Left ventricle myocardium superior (tissue), 1 donor: ENCODE data around the gene BTBD19. TPM values are rescaled to one million over a fixed set of nuclear protein-coding genes. Genes with fewer than 3 reads are reported as not detected.
"Not testable (repeated sequence)": the region's sequence is repeated elsewhere in the genome, so short reads cannot be mapped to it uniquely, and the experiment has no call there.

Experiments
- ATAC-seq: fragments of 200-7000 bp; cut with Tn5 transposase; one replicate; pipeline ENCODE4 v1.9.1; 2020; ENCODE audit warnings: mild to moderate bottlenecking, moderate library complexity
- DNase-seq: peaks from one replicate; pipeline ENCODE4 v3.0.0-alpha.2; 2020
- intact Hi-C: fragments of 100-400 bp; cut with micrococcal nuclease; formaldehyde crosslinking; loops from one replicate; pipeline ENCODE4 v1.11.0; 2022
- total RNA-seq: library from RNA; stranded (reverse); fragmentation: NEBNext Ultra II Directional; extraction: Animal tissue kit (Norgen Biotek cat#: 25700); gene quantifications from one replicate; pipeline ENCODE4 v1.2.1, GENCODE V29; 2021
- donor health status: DM: no; HTN: yes; CAD: no; lungs with severe emphysema.

BTBD19 gene
- total RNA-seq, 1 donor from 2014 or later: 2.5 TPM

DNA sequence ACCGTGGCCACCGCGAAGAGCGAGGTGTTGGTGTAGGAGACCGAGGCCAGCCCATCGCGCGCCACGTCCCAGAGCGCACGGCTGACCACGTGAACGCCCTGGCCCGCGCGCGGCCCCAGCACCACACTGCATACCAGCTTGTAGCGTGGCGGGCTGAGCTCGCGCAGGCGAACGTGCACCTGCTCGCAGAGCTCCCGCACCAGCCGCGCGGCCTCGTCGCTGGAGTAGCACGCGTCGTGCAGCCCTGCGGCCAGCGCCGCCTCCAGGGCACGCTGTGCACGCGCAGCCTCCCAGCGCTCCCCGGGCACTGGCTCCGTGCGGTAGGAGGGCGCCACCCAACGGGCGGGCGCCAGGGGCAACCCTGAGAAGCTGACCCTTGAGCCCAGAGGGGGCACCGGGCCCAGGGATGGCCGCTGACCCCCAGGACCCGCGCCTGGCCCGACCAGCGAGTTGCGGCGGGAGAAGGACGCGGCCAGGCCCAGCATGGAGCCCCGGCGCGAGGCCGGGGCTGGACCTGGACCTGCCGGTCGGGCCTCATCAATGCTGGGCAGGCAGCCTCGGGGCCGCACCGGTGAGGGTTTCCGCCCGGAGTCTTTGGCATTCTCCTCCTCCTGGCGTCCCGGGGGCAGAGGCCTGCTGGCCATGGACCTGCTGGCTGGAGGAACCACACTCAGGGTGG is 2.2 kb upstream of the BTBD19 start:
- ATAC-seq (no peak), DNase-seq (peak; percentile 49)
- intact Hi-C loops: no loop called here

- DNase-seq (peak; percentile 28), ATAC-seq (no peak)
- intact Hi-C loops: no loop called here
Measured at GRCh38 chr1:44806704-44807363, 1.5 kb upstream of the BTBD19 start, which contains the start of gene DYNLT4. Gene DYNLT4 (minus strand): TSS chr1:44807351. CDS start chr1:44806668, 683 bp downstream.

GRCh38 chr1:44807364-44808062 is 810 bp upstream of the BTBD19 start:
- peak; percentile 96 for DNase-seq
- intact Hi-C loops: no loop called here

DNA sequence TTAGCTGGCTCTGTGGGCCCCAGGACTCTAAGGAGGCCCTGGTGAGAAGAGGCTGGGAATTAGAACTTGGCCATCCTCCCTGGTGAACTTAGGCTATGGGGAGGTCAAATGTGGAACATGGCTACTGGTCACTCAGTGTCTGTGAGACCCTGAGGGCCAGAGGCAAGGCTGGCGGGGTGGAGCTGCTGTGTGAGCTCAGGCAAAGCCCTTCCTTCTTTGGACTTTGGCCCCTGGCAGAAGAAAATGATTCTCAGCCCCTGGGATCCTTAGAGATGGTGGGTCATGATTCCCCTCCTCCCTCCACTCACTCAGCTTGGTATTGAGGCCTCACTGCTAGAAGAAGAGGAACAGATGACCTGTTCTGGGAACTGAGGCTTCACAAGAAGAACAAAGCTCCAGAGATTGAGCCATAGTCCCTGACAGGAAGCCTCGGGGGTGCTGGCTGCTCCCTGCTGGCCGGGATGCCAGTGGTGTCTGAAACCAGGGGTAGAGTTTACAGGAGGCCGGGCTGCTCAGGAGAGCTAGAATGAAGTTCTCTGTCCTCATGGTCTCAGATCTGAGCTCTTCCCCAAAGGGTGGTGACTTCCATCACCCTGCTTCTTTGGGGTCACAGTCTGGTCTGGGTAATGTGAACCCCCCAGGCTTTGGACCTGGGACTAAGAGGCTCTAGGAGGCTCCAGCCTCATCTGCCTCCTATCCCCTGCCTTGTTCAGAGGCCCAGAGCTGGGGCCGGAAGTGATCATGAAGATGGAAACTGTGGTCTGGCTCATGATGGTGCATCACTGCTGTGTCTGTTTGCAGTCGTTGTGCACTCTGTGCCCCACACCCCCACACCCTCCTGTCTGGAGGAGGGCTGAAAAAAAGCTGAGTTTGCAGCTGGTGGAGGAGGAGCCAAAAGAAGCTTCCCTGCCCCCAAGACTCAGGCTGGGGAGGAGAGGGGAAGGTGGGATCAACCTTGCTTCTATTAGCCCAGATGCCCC is 905 bp downstream of the BTBD19 start:
- ATAC-seq: no peak
- intact Hi-C loops: no loop called here
- peak; percentile 66 for DNase-seq

More at GRCh38 chr1:44807364-44808062, 810 bp upstream of the BTBD19 start:
- peak; percentile 83 for ATAC-seq

DNA sequence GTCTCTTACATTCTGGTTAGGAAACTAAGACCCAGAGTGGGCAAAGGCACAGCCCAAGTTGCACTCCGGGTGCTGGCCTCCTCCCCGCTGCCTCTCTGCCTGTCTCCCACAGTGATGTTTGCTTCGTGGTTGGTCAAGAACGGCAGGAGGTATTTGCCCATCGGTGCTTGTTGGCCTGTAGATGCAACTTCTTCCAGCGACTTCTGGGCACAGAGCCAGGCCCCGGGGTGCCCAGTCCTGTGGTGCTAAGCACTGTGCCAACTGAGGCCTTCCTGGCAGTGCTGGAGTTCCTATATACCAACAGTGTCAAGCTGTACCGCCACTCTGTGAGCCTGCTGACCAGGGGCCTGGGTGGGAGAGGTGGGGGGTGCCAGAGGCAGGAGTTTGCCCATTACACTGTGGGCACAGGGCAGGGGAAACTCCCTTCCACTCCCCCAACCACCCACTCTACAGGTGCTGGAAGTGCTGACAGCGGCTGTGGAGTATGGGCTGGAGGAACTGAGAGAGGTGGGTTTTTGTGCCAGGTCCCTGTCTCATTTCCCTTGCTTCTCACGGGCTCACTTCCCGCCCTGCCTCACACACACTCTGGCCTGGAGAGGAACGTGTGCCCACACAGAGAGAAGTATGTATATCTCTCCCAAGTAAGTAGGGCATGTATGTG is 1.9 kb downstream of the BTBD19 start:
- ATAC-seq: no peak
- intact Hi-C loops: no loop called here
- DNase-seq: peak; percentile 76

GRCh38 chr1:44810762-44811105 is 2.4 kb downstream of the BTBD19 start:
- intact Hi-C loops, ATAC-seq: not testable (repeated sequence)
- peak; percentile 24 for DNase-seq

DNA sequence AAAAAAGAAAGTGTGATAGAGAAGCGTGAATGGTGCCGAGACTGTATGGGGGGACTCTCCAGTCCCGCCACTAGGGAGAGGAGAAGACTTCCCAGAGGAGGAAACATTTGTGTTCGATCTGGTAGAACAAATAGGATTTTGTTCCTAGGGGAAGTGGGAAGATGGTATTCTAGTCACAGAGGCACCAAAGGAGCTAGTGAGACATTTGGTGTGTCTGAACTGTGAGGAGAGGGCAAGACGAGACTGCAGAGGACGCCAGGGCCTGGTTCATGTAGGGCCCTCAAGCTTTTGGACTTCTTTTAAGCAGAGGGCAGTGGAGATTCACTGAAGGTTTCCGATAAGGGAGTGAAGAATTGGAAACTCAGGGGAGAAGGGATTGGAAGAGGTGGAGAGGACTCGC is 2.9 kb downstream of the BTBD19 start:
- intact Hi-C loops: no loop called here

GRCh38 chr1:44812822-44813543 is 4.7 kb downstream of the BTBD19 start:
- intact Hi-C loops: no loop called here
- DNase-seq (peak; percentile 53), ATAC-seq (peak; percentile 13)

More for the DNA sequence above, 2.9 kb downstream of the BTBD19 start:
- DNase-seq (peak; percentile 7), ATAC-seq (no peak)

DNA sequence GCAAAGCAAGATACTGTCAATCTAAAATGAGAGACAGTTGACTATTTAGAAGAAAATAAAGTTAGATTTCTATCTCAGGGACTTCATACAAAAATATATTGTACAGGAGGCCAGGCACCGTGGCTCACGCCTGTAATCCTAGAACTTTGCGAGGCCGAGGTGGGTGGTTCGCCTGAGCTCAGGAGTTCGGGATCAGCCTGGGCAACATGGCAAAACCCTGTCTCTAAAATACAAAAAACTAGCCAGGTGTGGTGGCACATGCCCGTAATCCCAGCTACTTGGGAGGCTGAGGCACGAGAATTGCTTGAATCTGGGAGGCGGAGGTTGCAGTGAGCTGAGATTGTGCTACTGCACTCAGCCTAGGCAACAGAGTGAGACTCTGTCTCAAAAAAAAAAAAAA is 7.6 kb downstream of the BTBD19 start:
- intact Hi-C loops, ATAC-seq: not testable (repeated sequence)
- DNase-seq: peak; percentile 10

- no peak for ATAC-seq
- intact Hi-C loops: no loop called here
Measured at GRCh38 chr1:44817307-44817706, 9.0 kb downstream of the BTBD19 start.

DNA sequence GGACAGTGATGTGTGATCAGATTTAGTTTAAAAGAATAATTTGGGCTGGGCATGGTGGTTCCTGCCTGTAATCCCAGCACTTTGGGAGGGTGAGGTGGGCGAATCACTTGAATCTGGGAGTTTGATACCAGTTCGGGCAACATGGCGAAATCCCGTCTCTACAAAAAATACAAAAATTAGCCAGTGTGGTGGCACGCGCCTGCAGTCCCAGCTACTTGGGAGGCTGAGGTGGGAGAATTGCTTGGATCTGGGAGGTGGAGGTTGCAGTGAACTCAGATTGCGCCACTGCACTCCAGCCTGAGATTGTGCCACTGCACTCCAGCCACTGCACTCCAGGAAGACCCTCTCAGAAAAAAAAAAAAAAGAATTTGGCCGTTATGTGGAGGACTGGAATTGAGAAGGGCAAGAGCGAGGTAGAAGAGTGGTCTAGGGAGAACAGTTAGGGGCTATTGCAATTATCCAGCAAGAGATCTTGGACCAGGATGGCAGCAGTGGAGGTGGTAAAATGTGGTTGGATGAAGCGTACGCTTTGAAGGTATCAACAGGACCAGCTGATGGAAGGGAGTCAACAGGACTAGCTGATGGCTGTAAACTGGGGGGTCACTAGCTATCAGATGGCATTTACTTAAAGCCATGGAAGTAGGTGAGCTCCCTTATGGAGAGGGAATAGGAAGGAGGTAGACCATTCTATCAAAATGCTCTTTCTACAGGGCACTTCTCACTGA is 9.6 kb downstream of the BTBD19 start:
- DNase-seq: peak; percentile 9
- intact Hi-C loops: no loop called here

More at GRCh38 chr1:44817307-44817706, 9.0 kb downstream of the BTBD19 start:
- no peak for DNase-seq

GRCh38 chr1:44819196-44819607 is 10.9 kb downstream of the BTBD19 start:
- intact Hi-C loops: no loop called here
- no peak for DNase-seq
- peak; percentile 21 for ATAC-seq

More for the DNA sequence above, 9.6 kb downstream of the BTBD19 start:
- ATAC-seq: no peak

- ATAC-seq: peak; percentile 90
- intact Hi-C loops: no loop called here
- peak; percentile 84 for DNase-seq
Measured at GRCh38 chr1:44819608-44820327, 11.4 kb downstream of the BTBD19 start.

DNA sequence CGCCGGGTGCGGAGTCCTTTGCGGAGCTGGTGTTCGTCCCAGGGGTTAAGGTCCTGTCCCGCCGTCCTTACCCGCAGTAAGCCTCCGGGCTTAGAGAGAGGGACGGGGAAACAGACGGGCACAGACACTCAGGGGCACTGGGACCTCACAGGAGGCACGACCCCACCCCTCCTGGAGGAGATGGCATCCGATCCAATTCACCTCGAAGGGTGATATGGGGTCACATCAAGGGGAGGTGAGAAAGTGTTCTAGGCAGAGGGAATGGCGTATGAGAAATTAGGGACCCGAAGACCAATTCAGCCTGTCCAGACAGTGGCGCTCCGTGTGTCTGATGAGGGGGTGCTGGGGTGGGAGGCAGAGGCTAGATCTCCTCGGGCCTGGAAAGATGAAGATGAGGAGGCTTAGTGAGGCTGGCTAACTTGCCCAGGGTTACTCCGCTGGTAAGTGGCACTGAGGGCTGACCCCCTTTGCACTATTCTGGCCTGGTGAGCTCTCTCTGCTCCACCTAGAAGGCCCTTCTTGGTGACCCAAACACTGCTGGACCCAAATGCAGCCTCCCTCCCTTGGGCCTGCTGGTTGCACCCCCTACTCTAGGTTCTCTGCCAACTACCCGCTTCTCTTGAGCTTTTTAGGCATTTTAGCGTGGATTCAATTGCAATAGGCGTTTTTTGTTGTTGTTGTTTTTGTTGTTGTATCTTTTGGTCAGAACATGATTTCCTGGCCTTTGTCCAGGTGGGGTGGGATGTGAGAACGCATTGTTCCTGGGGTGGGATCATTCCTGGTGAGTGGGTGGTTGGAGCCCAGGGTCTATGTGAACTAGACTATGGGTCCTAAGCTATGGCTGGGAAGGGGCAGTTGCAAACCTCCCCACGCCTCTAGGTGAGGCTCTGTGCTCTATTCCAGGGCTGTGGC is 12.3 kb downstream of the BTBD19 start:
- ATAC-seq (peak; percentile 41), DNase-seq (peak; percentile 13)
- intact Hi-C loops: no loop called here

- intact Hi-C loops: no loop called here
- no peak for ATAC-seq
- peak; percentile 18 for DNase-seq
Measured at GRCh38 chr1:44821240-44821715, 13.0 kb downstream of the BTBD19 start.
